ENCODE data around the gene BCAS3. TPM values are rescaled to one million over a fixed set of nuclear protein-coding genes. Genes with fewer than 3 reads are reported as not detected.

The BCAS3 gene
- total RNA-seq, 1 donor from 2014 or later = 14.5 TPM

DNA sequence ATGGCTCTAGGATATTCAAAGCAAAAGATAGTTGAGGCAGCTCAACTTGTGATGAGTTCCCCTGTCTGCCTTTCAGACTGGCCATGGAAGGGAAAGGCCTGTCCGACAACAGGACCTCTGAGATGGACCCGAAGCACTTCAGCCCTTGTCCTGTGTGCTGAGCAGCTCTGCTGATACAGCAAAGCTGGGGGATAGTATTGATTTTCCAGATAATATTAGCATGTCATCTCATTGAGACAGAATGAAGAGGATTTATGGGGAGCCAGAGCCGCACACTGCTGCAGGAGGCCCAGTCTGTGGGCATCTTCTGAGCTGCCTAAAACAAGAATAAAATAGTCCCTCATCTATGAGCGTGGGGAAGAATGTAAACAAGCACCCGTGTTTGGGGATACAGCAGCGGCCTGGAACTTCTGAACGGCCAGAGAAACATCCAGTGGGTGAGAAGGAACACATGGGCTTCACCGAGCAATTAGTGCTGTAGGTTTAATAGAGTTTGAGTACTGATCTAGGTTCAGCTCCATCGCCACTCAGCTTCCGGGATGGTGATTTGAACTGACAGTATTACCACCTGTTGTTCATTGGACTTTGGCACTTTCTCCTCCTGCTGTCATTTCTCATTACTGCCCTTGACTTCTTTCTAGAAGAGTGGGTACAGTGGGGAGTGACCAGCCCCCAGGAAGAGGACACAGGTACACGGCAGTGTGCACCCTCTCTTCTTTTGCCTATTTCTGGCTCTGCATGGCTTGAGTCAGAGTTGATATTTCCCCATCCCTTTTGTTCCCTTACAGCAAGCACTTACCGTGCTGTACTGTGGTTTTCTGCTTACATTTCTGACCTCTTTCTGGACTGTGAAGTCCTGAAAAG is 625.5 kb downstream of the BCAS3 start:
- Histone ChIP-seq H4K20me1 (ENCODE audit: insufficient read depth, low read length) (no peaks in the 10 kb centered on the region), H3K4me2 (ENCODE audit: low read length) (no peak overlapping the region), H3K36me3 (ENCODE audit: insufficient read depth, low read length) (no peaks in the 10 kb centered on the region), H3K9me3 (ENCODE audit: insufficient read depth, low read depth, low read length) (no peaks in the 10 kb centered on the region), H2AFZ (ENCODE audit: low read depth, low read length) (no peak overlapping the region), H3K79me2 (ENCODE audit: insufficient read depth, low read length) (no peaks in the 10 kb centered on the region), H3K4me1 (ENCODE audit: insufficient read depth, low read length) (peaks cover 9% of the 10 kb centered on the region), H3K27me3 (ENCODE audit: insufficient read depth, low read length) (no peaks in the 10 kb centered on the region), H3K27ac (ENCODE audit: low read depth, low read length) (no peak overlapping the region), H3K9ac (ENCODE audit: low read length) (no peak overlapping the region), H3K4me3 (ENCODE audit: insufficient read depth, low read depth, low read length) (no peak overlapping the region)
- Mint-ChIP-seq H3K27ac (ENCODE audit: unreplicated experiment) (peak overlapping the region; percentile 16), H3K4me1 (ENCODE audit: low read depth, unreplicated experiment) (peaks cover 11% of the 10 kb centered on the region), H3K36me3 (ENCODE audit: low read depth, unreplicated experiment) (no peaks in the 10 kb centered on the region), H3K27me3 (ENCODE audit: low read depth, unreplicated experiment) (no peaks in the 10 kb centered on the region), H3K4me3 (ENCODE audit: unreplicated experiment) (no peak overlapping the region), H3K9me3 (ENCODE audit: unreplicated experiment) (no peaks in the 10 kb centered on the region)
- DNase-seq (ENCODE audit: low read depth) = no peak
- no peak for TF ChIP-seq CTCF (IDR thresholded peaks at IDR 0.05; ENCODE audit: insufficient read depth, low read depth, low read length)
- no peak for TF ChIP-seq EZH2 (IDR thresholded peaks at IDR 0.05; ENCODE audit: insufficient read depth, low read length)
- no peak for FAIRE-seq

- H3K79me2 ChIP-seq (ENCODE audit: insufficient read depth, low read length) = no peaks in the 10 kb centered on the region
- Mint-ChIP-seq H3K4me1 (ENCODE audit: low read depth, unreplicated experiment) (peaks cover 17% of the 10 kb centered on the region), H3K27me3 (ENCODE audit: low read depth, unreplicated experiment) (no peaks in the 10 kb centered on the region), H3K27ac (ENCODE audit: unreplicated experiment) (no peak overlapping the region), H3K36me3 (ENCODE audit: low read depth, unreplicated experiment) (no peaks in the 10 kb centered on the region), H3K9me3 (ENCODE audit: unreplicated experiment) (no peaks in the 10 kb centered on the region), H3K4me3 (ENCODE audit: unreplicated experiment) (no peak overlapping the region)
- peaks cover 12% of the 10 kb centered on the region for H3K4me1 ChIP-seq (ENCODE audit: insufficient read depth, low read length)
- DNase-seq (ENCODE audit: low read depth) (no peak), FAIRE-seq (no peak)
- no peak overlapping the region for H3K9ac ChIP-seq (ENCODE audit: low read length)
- H3K4me3 ChIP-seq (ENCODE audit: insufficient read depth, low read depth, low read length) = no peak overlapping the region
- H2AFZ ChIP-seq (ENCODE audit: low read depth, low read length) = no peak overlapping the region
- H3K4me2 ChIP-seq (ENCODE audit: low read length) = no peak overlapping the region
- H4K20me1 ChIP-seq (ENCODE audit: insufficient read depth, low read length) = no peaks in the 10 kb centered on the region
- H3K36me3 ChIP-seq (ENCODE audit: insufficient read depth, low read length) = no peaks in the 10 kb centered on the region
- no peak for TF ChIP-seq EZH2 (IDR thresholded peaks at IDR 0.05; ENCODE audit: insufficient read depth, low read length)
- no peak for TF ChIP-seq CTCF (IDR thresholded peaks at IDR 0.05; ENCODE audit: insufficient read depth, low read depth, low read length)
- H3K9me3 ChIP-seq (ENCODE audit: insufficient read depth, low read depth, low read length) = no peaks in the 10 kb centered on the region
- H3K27ac ChIP-seq (ENCODE audit: low read depth, low read length) = no peak overlapping the region
- no peaks in the 10 kb centered on the region for H3K27me3 ChIP-seq (ENCODE audit: insufficient read depth, low read length)
Measured at GRCh38 chr17:61303817-61304096, 626.1 kb downstream of the BCAS3 start.

GRCh38 chr17:61305024-61305423 is 627.4 kb downstream of the BCAS3 start:
- peaks cover 29% of the 10 kb centered on the region for H3K4me1 Mint-ChIP-seq (ENCODE audit: low read depth, unreplicated experiment)
- H3K79me2 ChIP-seq (ENCODE audit: insufficient read depth, low read length) = no peaks in the 10 kb centered on the region
- no peak for TF ChIP-seq CTCF (IDR thresholded peaks at IDR 0.05; ENCODE audit: insufficient read depth, low read depth, low read length)
- no peak for TF ChIP-seq EZH2 (IDR thresholded peaks at IDR 0.05; ENCODE audit: insufficient read depth, low read length)

More at GRCh38 chr17:61305024-61305423, 627.4 kb downstream of the BCAS3 start:
- H3K27me3 ChIP-seq (ENCODE audit: insufficient read depth, low read length) = no peaks in the 10 kb centered on the region
- FAIRE-seq = no peak
- no peak overlapping the region for H3K4me2 ChIP-seq (ENCODE audit: low read length)
- Mint-ChIP-seq H3K36me3 (ENCODE audit: low read depth, unreplicated experiment) (no peaks in the 10 kb centered on the region), H3K9me3 (ENCODE audit: unreplicated experiment) (no peaks in the 10 kb centered on the region), H3K4me3 (ENCODE audit: unreplicated experiment) (no peak overlapping the region), H3K27ac (ENCODE audit: unreplicated experiment) (no peak overlapping the region), H3K27me3 (ENCODE audit: low read depth, unreplicated experiment) (no peaks in the 10 kb centered on the region)
- no peak overlapping the region for H3K9ac ChIP-seq (ENCODE audit: low read length)
- no peak overlapping the region for H3K4me3 ChIP-seq (ENCODE audit: insufficient read depth, low read depth, low read length)
- peaks cover 25% of the 10 kb centered on the region for H3K4me1 ChIP-seq (ENCODE audit: insufficient read depth, low read length)
- H3K36me3 ChIP-seq (ENCODE audit: insufficient read depth, low read length) = no peaks in the 10 kb centered on the region
- H4K20me1 ChIP-seq (ENCODE audit: insufficient read depth, low read length) = no peaks in the 10 kb centered on the region
- H3K9me3 ChIP-seq (ENCODE audit: insufficient read depth, low read depth, low read length) = no peaks in the 10 kb centered on the region
- DNase-seq (ENCODE audit: low read depth) = no peak
- no peak overlapping the region for H2AFZ ChIP-seq (ENCODE audit: low read depth, low read length)
- no peak overlapping the region for H3K27ac ChIP-seq (ENCODE audit: low read depth, low read length)
